Activated CD4-positive, alpha-beta T cell treated with anti-CD3 and anti-CD28 coated beads for 4 hours (primary cell): Measurements from ENCODE around the gene RNF38.
"Not testable (repeated sequence)": the region's sequence is repeated elsewhere in the genome, so short reads cannot be mapped to it uniquely, and the experiment has no call there.

ENCODE experiments used
- DNase-seq, 2 donors: peaks; one replicate each; pipeline ENCODE4 v3.0.0-alpha.2; 2020

Gene RNF38

GRCh38 chr9:36399980-36400331 lies at the start of gene RNF38:
Gene RNF38 (minus strand): TSS chr9:36400269. CDS start chr9:36400108, 161 bp downstream.
- peak in 1 of 2 donors; percentile 45 for DNase-seq

GRCh38 chr9:36448555-36448954 lies 48.5 kb upstream of the RNF38 start:
- not testable (repeated sequence) for DNase-seq

- DNase-seq: no peak
Observed at GRCh38 chr9:36448017-36448416, 47.9 kb upstream of the RNF38 start.

GRCh38 chr9:36446678-36447077 lies 46.6 kb upstream of the RNF38 start:
- DNase-seq: not testable (repeated sequence)

GRCh38 chr9:36445800-36446361 lies 45.8 kb upstream of the RNF38 start:
- no peak for DNase-seq

- DNase-seq: no peak
Observed at GRCh38 chr9:36444203-36444602, 44.1 kb upstream of the RNF38 start.

- DNase-seq: no peak
Observed at GRCh38 chr9:36443581-36443980, 43.5 kb upstream of the RNF38 start.

- DNase-seq: no peak
Observed at GRCh38 chr9:36442710-36443109, 42.6 kb upstream of the RNF38 start.

GRCh38 chr9:36441966-36442365 lies 41.9 kb upstream of the RNF38 start:
- no peak for DNase-seq

- DNase-seq: no peak
Observed at GRCh38 chr9:36438536-36439236, 38.6 kb upstream of the RNF38 start.

GRCh38 chr9:36437790-36438189 lies 37.7 kb upstream of the RNF38 start:
- no peak for DNase-seq

GRCh38 chr9:36436909-36437308 lies 36.8 kb upstream of the RNF38 start:
- no peak for DNase-seq

GRCh38 chr9:36433386-36433785 lies 33.3 kb upstream of the RNF38 start:
- DNase-seq: no peak

GRCh38 chr9:36431078-36431477 lies 31.0 kb upstream of the RNF38 start:
- DNase-seq: no peak

- no peak for DNase-seq
Observed at GRCh38 chr9:36426945-36427344, 26.9 kb upstream of the RNF38 start.

GRCh38 chr9:36426348-36426747 lies 26.3 kb upstream of the RNF38 start:
- no peak for DNase-seq

GRCh38 chr9:36424289-36425055 lies 24.4 kb upstream of the RNF38 start:
- DNase-seq: no peak

GRCh38 chr9:36423206-36423605 lies 23.1 kb upstream of the RNF38 start:
- DNase-seq: no peak

- no peak for DNase-seq
Observed at GRCh38 chr9:36416890-36417289, 16.8 kb upstream of the RNF38 start.

- DNase-seq: no peak
Observed at GRCh38 chr9:36415822-36416525, 15.9 kb upstream of the RNF38 start.

GRCh38 chr9:36411410-36411809 lies 11.3 kb upstream of the RNF38 start:
- DNase-seq: not testable (repeated sequence)

GRCh38 chr9:36409076-36409475 lies 9.0 kb upstream of the RNF38 start:
- not testable (repeated sequence) for DNase-seq

GRCh38 chr9:36407122-36407723 lies 7.2 kb upstream of the RNF38 start:
- DNase-seq: peak; percentile 55 to 57
